Neural cell (in vitro differentiated cells): ENCODE data around the gene PDLIM5. TPM values are rescaled to one million over a fixed set of nuclear protein-coding genes. Genes with fewer than 3 reads are reported as not detected.

Experiments used
- H2AFZ ChIP-seq: fragments of 200-600, 300-800 bp; sonication (generic), shearing (Covaris generic); 2 replicates; pipeline ENCODE4 v1.6.0; 2014; ENCODE audit warnings: low read depth, mild to moderate bottlenecking, antibody characterized with exemption, low read length, moderate library complexity
- H3F3A ChIP-seq: fragments of 200-600 bp; shearing (Covaris generic); 2 replicates; pipeline ENCODE4 v1.6.1; 2016; ENCODE audit warnings: mild to moderate bottlenecking, moderate library complexity, mixed read lengths, antibody characterized with exemption, low read length; ENCODE audit not compliant: insufficient read depth, poor library complexity, severe bottlenecking
- H3K27ac ChIP-seq: fragments of 200-600, 300-800 bp; sonication (generic), shearing (Covaris generic); 2 replicates; pipeline ENCODE4 v1.5.1; 2014; ENCODE audit warnings: mild to moderate bottlenecking, low read length, moderate library complexity
- H3K27me3 ChIP-seq: fragments of 300-800, 200-600 bp; sonication (generic), shearing (Covaris generic); 2 replicates; pipeline ENCODE4 v1.6.0; 2014; ENCODE audit warnings: mild to moderate bottlenecking, low read depth, low read length, moderate library complexity; ENCODE audit not compliant: insufficient read depth
- H3K36me3 ChIP-seq: fragments of 300-800, 200-600 bp; sonication (generic), shearing (Covaris generic); 2 replicates; pipeline ENCODE4 v1.5.1; 2014; ENCODE audit warnings: mild to moderate bottlenecking, antibody characterized with exemption, low read length, moderate library complexity; ENCODE audit not compliant: insufficient read depth
- H3K4me2 ChIP-seq: fragments of 300-800, 200-600 bp; sonication (generic), shearing (Covaris generic); 2 replicates; pipeline ENCODE4 v1.6.0; 2014; ENCODE audit warnings: mild to moderate bottlenecking, low read length
- H3K4me3 ChIP-seq: fragments of 300-800, 200-600 bp; sonication (generic), shearing (Covaris generic); 2 replicates; pipeline ENCODE4 v1.5.1; 2014; ENCODE audit warnings: mild to moderate bottlenecking, low read length, moderate library complexity
- H3K79me2 ChIP-seq: fragments of 200-600 bp; shearing (Covaris generic); replicated peaks from 2 replicates; pipeline ENCODE4 v1.6.0; 2014; ENCODE audit warnings: mild to moderate bottlenecking, low read length, moderate library complexity; ENCODE audit not compliant: insufficient read depth
- H3K9ac ChIP-seq: fragments of 300-800, 200-600 bp; sonication (generic), shearing (Covaris generic); 2 replicates; pipeline ENCODE4 v1.6.1; 2016; ENCODE audit warnings: mild to moderate bottlenecking, low read length, mixed read lengths
- H3K9me2 ChIP-seq: fragments of 200-600 bp; shearing (Covaris generic); 2 replicates; pipeline ENCODE4 v1.6.1; 2016; ENCODE audit warnings: mild to moderate bottlenecking, low read length, mixed read lengths; ENCODE audit not compliant: insufficient read depth
- H3K9me3 ChIP-seq: fragments of 200-600, 300-800 bp; sonication (generic), shearing (Covaris generic); 2 replicates; pipeline ENCODE4 v1.6.1; 2016; ENCODE audit warnings: mild to moderate bottlenecking, mixed run types, low read length, moderate library complexity, mixed read lengths
- H4K20me1 ChIP-seq: fragments of 200-600 bp; shearing (Covaris generic); 2 replicates; pipeline ENCODE4 v1.6.1; 2016; ENCODE audit warnings: mild to moderate bottlenecking, mixed run types; ENCODE audit not compliant: insufficient read depth
- EP300 ChIP-seq: fragments of 450-650 bp; conservative IDR thresholded peaks from 2 replicates; pipeline ENCODE4 v1.6.1; 2014; ENCODE audit warnings: antibody characterized with exemption, mild to moderate bottlenecking, moderate library complexity; ENCODE audit not compliant: poor library complexity, severe bottlenecking
- EZH2 ChIP-seq: fragments of 200-600, 300-800 bp; shearing (Covaris generic), sonication (generic); IDR thresholded peaks from 2 replicates; pipeline ENCODE4 v1.6.1; 2014; ENCODE audit warnings: antibody characterized with exemption, low read length, borderline replicate concordance, mild to moderate bottlenecking; ENCODE audit not compliant: insufficient read depth, poor library complexity, severe bottlenecking
- MXI1 ChIP-seq: fragments of 450-650 bp; conservative IDR thresholded peaks from 2 replicates; pipeline ENCODE4 v1.6.1; 2014; ENCODE audit warnings: antibody characterized with exemption, mild to moderate bottlenecking; ENCODE audit not compliant: poor library complexity, severe bottlenecking
- POLR2AphosphoS5 ChIP-seq: IDR thresholded peaks from 2 replicates; pipeline ENCODE4 v1.6.1; 2012
- RAD21 ChIP-seq: fragments of 450-650 bp; conservative IDR thresholded peaks from 2 replicates; pipeline ENCODE4 v1.6.1; 2014; ENCODE audit warnings: antibody characterized with exemption, mild to moderate bottlenecking, moderate library complexity
- SMC3 ChIP-seq: fragments of 450-650 bp; conservative IDR thresholded peaks from 2 replicates; pipeline ENCODE4 v1.6.1; 2014; ENCODE audit warnings: antibody characterized with exemption, mild to moderate bottlenecking, moderate library complexity; ENCODE audit not compliant: poor library complexity
- TAF1 ChIP-seq: IDR thresholded peaks from 2 replicates; pipeline ENCODE4 v1.6.1; 2012; ENCODE audit warnings: low read depth
- polyA plus RNA-seq: library from polyadenylated mRNA; depleted of rRNA; stranded (reverse); fragments of >200 nt; gene quantifications from 2 replicates; pipeline ENCODE4 v1.2.3, GENCODE V29; 2014
- TF ChIP-seq, protein P1 (sequence below): fragments of 450-650 bp; IDR thresholded peaks from 2 replicates; pipeline ENCODE4 v1.5.1; 2014; ENCODE audit warnings: antibody characterized with exemption, mild to moderate bottlenecking, moderate library complexity; ENCODE audit not compliant: poor library complexity, severe bottlenecking
- TF ChIP-seq, protein P2 (sequence below): IDR thresholded peaks from 2 replicates; pipeline ENCODE4 v1.6.1; 2012; ENCODE audit warnings: borderline replicate concordance

PDLIM5 gene
- polyA plus RNA-seq, 1 donor from 2014 or later: 1.6 TPM

DNA sequence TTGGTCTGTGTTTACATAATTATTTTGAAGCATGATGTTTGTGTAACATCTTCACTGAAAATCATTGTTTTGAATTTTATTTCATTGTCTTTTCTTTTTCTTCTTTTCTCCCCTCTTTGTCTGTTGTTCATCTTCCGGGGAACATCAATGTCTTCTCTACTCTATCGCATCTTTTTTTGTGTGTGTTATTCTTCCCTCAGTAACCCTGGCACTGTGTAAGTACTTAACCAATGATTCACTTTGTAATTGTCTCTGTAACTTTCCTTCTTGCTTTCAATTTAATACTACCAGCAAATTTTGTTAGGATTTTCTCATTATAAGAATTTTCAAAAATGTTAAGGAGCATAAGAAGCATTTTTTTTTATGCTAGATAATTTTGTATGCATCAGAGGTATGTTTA, 130.8 kb downstream of the PDLIM5 start:
- Histone ChIP-seq H3K27me3 (no peaks in the 10 kb centered on the region), H3K4me3 (no peak overlapping the region), H3K9me3 (no peaks in the 10 kb centered on the region), H4K20me1 (no peaks in the 10 kb centered on the region), H3F3A (no peaks in the 10 kb centered on the region), H3K36me3 (no peaks in the 10 kb centered on the region), H3K9me2 (no peaks in the 10 kb centered on the region), H3K79me2 (no peaks in the 10 kb centered on the region), H3K4me2 (no peak overlapping the region), H2AFZ (no peak overlapping the region), H3K27ac (no peak overlapping the region), H3K9ac (no peak overlapping the region)
- TF ChIP-seq, protein P1, sequence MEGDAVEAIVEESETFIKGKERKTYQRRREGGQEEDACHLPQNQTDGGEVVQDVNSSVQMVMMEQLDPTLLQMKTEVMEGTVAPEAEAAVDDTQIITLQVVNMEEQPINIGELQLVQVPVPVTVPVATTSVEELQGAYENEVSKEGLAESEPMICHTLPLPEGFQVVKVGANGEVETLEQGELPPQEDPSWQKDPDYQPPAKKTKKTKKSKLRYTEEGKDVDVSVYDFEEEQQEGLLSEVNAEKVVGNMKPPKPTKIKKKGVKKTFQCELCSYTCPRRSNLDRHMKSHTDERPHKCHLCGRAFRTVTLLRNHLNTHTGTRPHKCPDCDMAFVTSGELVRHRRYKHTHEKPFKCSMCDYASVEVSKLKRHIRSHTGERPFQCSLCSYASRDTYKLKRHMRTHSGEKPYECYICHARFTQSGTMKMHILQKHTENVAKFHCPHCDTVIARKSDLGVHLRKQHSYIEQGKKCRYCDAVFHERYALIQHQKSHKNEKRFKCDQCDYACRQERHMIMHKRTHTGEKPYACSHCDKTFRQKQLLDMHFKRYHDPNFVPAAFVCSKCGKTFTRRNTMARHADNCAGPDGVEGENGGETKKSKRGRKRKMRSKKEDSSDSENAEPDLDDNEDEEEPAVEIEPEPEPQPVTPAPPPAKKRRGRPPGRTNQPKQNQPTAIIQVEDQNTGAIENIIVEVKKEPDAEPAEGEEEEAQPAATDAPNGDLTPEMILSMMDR: no peak
- TF ChIP-seq EZH2 (no peak), POLR2AphosphoS5 (no peak), RAD21 (no peak), SMC3 (no peak), TAF1 (no peak), MXI1 (no peak), EP300 (no peak)
- TF ChIP-seq, protein P2, sequence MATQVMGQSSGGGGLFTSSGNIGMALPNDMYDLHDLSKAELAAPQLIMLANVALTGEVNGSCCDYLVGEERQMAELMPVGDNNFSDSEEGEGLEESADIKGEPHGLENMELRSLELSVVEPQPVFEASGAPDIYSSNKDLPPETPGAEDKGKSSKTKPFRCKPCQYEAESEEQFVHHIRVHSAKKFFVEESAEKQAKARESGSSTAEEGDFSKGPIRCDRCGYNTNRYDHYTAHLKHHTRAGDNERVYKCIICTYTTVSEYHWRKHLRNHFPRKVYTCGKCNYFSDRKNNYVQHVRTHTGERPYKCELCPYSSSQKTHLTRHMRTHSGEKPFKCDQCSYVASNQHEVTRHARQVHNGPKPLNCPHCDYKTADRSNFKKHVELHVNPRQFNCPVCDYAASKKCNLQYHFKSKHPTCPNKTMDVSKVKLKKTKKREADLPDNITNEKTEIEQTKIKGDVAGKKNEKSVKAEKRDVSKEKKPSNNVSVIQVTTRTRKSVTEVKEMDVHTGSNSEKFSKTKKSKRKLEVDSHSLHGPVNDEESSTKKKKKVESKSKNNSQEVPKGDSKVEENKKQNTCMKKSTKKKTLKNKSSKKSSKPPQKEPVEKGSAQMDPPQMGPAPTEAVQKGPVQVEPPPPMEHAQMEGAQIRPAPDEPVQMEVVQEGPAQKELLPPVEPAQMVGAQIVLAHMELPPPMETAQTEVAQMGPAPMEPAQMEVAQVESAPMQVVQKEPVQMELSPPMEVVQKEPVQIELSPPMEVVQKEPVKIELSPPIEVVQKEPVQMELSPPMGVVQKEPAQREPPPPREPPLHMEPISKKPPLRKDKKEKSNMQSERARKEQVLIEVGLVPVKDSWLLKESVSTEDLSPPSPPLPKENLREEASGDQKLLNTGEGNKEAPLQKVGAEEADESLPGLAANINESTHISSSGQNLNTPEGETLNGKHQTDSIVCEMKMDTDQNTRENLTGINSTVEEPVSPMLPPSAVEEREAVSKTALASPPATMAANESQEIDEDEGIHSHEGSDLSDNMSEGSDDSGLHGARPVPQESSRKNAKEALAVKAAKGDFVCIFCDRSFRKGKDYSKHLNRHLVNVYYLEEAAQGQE: no peak

DNA sequence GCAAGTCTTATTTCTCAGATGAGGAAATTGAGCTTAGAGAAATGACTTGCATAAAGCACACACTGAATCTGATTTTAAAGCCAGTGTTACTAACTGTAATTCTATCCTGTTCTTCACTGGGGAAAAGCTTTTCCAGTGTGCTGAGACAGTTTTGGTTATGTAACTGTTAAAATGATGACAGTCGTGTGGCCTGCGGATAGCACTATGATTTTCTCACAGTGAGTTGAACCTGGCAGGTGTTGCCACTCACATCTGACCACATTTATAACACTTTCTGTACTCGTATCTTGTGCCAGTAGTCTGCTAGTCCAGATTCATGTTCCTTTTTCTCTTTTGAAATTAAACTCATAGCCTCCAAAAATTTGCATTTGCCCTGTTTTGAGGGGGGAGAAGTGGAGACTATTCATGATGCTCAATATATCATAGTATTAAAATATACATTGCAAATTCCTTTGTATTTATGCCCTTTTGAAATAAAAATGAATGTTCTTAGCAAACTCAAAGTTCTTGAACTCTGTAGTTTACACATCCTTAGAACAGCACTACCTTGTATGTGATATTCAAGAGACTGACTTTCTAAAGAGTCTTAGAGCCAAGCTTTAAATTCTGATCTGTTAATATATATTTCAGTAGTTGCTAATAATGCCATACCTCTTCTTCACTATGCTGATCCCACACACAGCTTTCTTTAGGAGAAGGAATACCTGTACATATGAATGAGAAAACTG, 132.3 kb downstream of the PDLIM5 start:
- no peaks in the 10 kb centered on the region for H3K79me2 ChIP-seq
- H3K9ac ChIP-seq: no peak overlapping the region
- H3K9me2 ChIP-seq: no peaks in the 10 kb centered on the region
- no peaks in the 10 kb centered on the region for H3K36me3 ChIP-seq
- H4K20me1 ChIP-seq: no peaks in the 10 kb centered on the region
- no peaks in the 10 kb centered on the region for H3K27me3 ChIP-seq
- H3K27ac ChIP-seq: no peak overlapping the region
- TF ChIP-seq EZH2: no peak
- TF ChIP-seq EP300: no peak
- no peak for TF ChIP-seq MXI1
- no peak overlapping the region for H2AFZ ChIP-seq
- H3K4me3 ChIP-seq: no peak overlapping the region
- no peak overlapping the region for H3K4me2 ChIP-seq
- no peaks in the 10 kb centered on the region for H3K9me3 ChIP-seq
- no peaks in the 10 kb centered on the region for H3F3A ChIP-seq
